Activated T-cell treated with anti-CD3 and anti-CD28 coated beads, Interleukin-2, amount 50 U/mL, for 4 hours (primary cell): Measurements from ENCODE around the gene UGT2A1. TPM values are rescaled to one million over a fixed set of nuclear protein-coding genes. Genes with fewer than 3 reads are reported as not detected.

Experiments
- ATAC-seq, 2 donors: fragments of 200-7000 bp; cut with Tn5 transposase; one replicate each; pipeline ENCODE4 v1.10.0; 2021
- DNase-seq: peaks from one replicate; pipeline ENCODE4 v3.0.0-alpha.2; 2020
- H3K27me3 Mint-ChIP-seq: one replicate; pipeline ENCODE4 v1.8.0; 2021; ENCODE audit warnings: low read depth, mixed read lengths
- H3K36me3 Mint-ChIP-seq: one replicate; pipeline ENCODE4 v1.8.0; 2022; ENCODE audit warnings: mixed read lengths; ENCODE audit not compliant: insufficient read depth
- H3K4me1 Mint-ChIP-seq: one replicate; pipeline ENCODE4 v1.8.0; 2021; ENCODE audit warnings: low read depth, mixed read lengths
- H3K4me3 Mint-ChIP-seq: one replicate; pipeline ENCODE4 v1.8.0; 2021; ENCODE audit warnings: mild to moderate bottlenecking, moderate library complexity, mixed read lengths
- H3K9me3 Mint-ChIP-seq: one replicate; pipeline ENCODE4 v1.8.0; 2021; ENCODE audit warnings: mixed read lengths
- total RNA-seq, 3 donors: library from RNA; stranded (reverse); gene quantifications; one replicate each; pipeline ENCODE4 v1.2.1, GENCODE V29; 2021

UGT2A1 gene
- total RNA-seq, 3 donors from 2014 or later = not detected

DNA sequence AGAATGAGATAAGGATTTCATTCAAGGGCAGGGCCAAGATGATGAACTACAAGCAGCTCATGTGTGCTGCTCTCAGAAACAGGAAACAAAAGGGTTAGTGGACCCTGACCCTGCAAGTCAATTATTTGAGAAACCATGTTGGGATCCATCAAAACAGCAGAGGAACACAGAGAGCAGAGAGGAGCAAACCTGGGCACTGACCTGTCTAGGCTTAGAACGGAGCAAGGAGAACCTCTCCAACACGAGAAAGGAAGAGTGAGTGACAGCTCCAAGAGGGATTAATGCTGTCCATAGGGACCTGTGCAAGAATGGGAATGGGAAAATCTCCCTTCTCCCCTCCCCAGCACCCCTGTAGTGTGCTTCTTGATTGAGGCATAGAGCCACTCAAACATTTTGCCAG lies 103.4 kb downstream of the UGT2A1 start:
- Mint-ChIP-seq H3K27me3 (no peaks in the 10 kb centered on the region), H3K4me1 (no peaks in the 10 kb centered on the region), H3K9me3 (no peaks in the 10 kb centered on the region), H3K36me3 (no peaks in the 10 kb centered on the region), H3K4me3 (no peak overlapping the region)
- ATAC-seq (no peak), DNase-seq (no peak)

DNA sequence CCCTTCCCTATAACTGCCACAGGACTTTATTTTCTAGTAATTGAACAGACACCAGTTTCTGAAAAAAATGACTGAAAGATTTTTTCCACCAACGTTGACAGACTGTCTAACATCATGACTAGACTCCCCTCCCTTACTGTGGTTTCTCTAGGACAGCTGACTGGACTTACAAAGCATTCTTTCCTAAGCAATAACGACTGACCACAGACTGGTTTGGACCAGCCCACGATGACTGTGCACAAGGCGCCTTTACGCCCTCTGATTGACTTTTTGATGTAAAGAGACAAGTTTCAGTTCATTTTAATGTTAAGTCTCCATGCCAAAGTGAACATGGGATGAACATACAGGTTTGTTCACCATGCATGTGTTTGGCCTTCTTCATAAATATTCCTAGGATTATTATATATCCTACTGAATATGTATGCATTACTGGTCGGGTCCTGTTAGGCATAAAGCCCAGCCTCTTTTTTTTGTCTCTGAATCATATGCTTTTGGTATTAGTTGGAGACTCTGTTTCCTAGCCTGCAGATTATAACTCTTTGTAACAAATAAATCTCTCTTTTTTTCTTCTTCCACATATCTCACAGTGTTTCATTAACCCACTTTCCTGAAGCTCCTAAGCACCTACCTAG lies 106.8 kb downstream of the UGT2A1 start:
- no peaks in the 10 kb centered on the region for H3K36me3 Mint-ChIP-seq
- ATAC-seq (no peak), DNase-seq (no peak)
- no peak overlapping the region for H3K4me3 Mint-ChIP-seq
- H3K9me3 Mint-ChIP-seq = no peaks in the 10 kb centered on the region
- no peaks in the 10 kb centered on the region for H3K4me1 Mint-ChIP-seq
- H3K27me3 Mint-ChIP-seq = no peaks in the 10 kb centered on the region

Other genes starting within 250 kb of the UGT2A1 start
- gene UGT2B4, start 157.3 kb downstream of the UGT2A1 start, total RNA-seq = under 1 TPM in 1 of 3 donors, not detected in 2; 0.19 TPM
- not detected for gene UGT2A2, start 13.6 kb downstream of the UGT2A1 start, total RNA-seq
- under 1 TPM in 2 of 3 donors, not detected in 1; 0.05 to 0.18 TPM for gene SULT1B1, start 107.4 kb upstream of the UGT2A1 start, total RNA-seq
- not detected for gene SULT1E1, start 206.9 kb upstream of the UGT2A1 start, total RNA-seq